K562 (cell line): ENCODE data around the gene EPX. TPM values are rescaled to one million over a fixed set of nuclear protein-coding genes. Genes with fewer than 3 reads are reported as not detected.

Source experiments
- BDP1 ChIP-seq: IDR thresholded peaks from 3 replicates; pipeline ENCODE4 v1.6.1; 2011; ENCODE audit not compliant: insufficient read length, insufficient read depth
- CLOCK ChIP-seq: fragments of 250-450 bp; sonication (Bioruptor Pico); IDR thresholded peaks from 2 replicates; pipeline ENCODE4 v1.4.0; 2020; ENCODE audit warnings: mild to moderate bottlenecking, moderate library complexity, borderline replicate concordance
- DDX20 ChIP-seq: fragments of 450-650 bp; IDR thresholded peaks from 2 replicates; pipeline ENCODE4 v1.6.1; 2016; ENCODE audit warnings: missing genetic modification characterization, low read depth, mild to moderate bottlenecking, missing compliant biosample characterization, moderate library complexity
- E2F8 ChIP-seq: fragments of 450-650 bp; IDR thresholded peaks from 2 replicates; pipeline ENCODE4 v1.7.1; 2018; ENCODE audit warnings: mild to moderate bottlenecking, low read depth; ENCODE audit not compliant: partially characterized antibody
- EP300 ChIP-seq: IDR thresholded peaks from 2 replicates; pipeline ENCODE4 v1.6.1; 2012; ENCODE audit warnings: low read length, improper control_type of control experiment
- FOS ChIP-seq: IDR thresholded peaks from 3 replicates; pipeline ENCODE4 v1.6.1; 2011; ENCODE audit not compliant: insufficient read length; ENCODE audit errors: extremely low read depth
- FUS ChIP-seq: fragments of 200-400 bp; formaldehyde crosslinking; optimal IDR thresholded peaks from 2 replicates; pipeline ENCODE3; 2017; ENCODE audit warnings: low read depth, low read length
- IRF9 ChIP-seq: fragments of 450-650 bp; IDR thresholded peaks from 2 replicates; pipeline ENCODE4 v1.6.1; 2016; ENCODE audit warnings: missing biosample characterization, missing genetic modification characterization
- JUN ChIP-seq, 2 experiments: sonication (generic) in 1 of 2; formaldehyde crosslinking in 1 of 2; IDR thresholded peaks; 2 replicates each; pipeline versions ENCODE4 v1.6.1 to v1.8.0; 2012 to 2022; ENCODE audit warnings: borderline replicate concordance in 2 of 2, mild to moderate bottlenecking in 2 of 2, improper control_type of control experiment in 1 of 2, low read depth in 1 of 2, low read length in 1 of 2, missing genetic modification reagents in 1 of 2
- KAT7 ChIP-seq: sonication (generic); formaldehyde crosslinking; IDR thresholded peaks from 2 replicates; pipeline ENCODE4 v1.8.0; 2022; ENCODE audit warnings: missing genetic modification reagents, mild to moderate bottlenecking, borderline replicate concordance
- KLF1 ChIP-seq: fragments of 450-650 bp; IDR thresholded peaks from 2 replicates; pipeline ENCODE4 v1.6.1; 2016; ENCODE audit warnings: missing genetic modification characterization, missing compliant biosample characterization
- LARP7 ChIP-seq: fragments of 450-650 bp; IDR thresholded peaks from 2 replicates; pipeline ENCODE4 v1.6.1; 2016
- PYGO2 ChIP-seq: fragments of 450-650 bp; IDR thresholded peaks from 2 replicates; pipeline ENCODE4 v1.6.1; 2016; ENCODE audit warnings: mild to moderate bottlenecking, missing genetic modification characterization, moderate library complexity, missing compliant biosample characterization
- SETDB1 ChIP-seq: IDR thresholded peaks from one replicate; pipeline ENCODE4 v1.6.1; 2012; ENCODE audit warnings: low read length, control low read depth, inconsistent platforms
- ZBTB1 ChIP-seq: sonication (generic); formaldehyde crosslinking; IDR thresholded peaks from 2 replicates; pipeline ENCODE4 v1.8.1; 2023; ENCODE audit warnings: missing genetic modification reagents, low read depth, mild to moderate bottlenecking, borderline replicate concordance
- ZNF395 ChIP-seq: fragments of 200-800 bp; sonication (Bioruptor generic); IDR thresholded peaks from 2 replicates; pipeline ENCODE4 v1.6.1; 2017; ENCODE audit warnings: missing genetic modification characterization, missing compliant biosample characterization
- ZNF449 ChIP-seq: fragments of 250-450 bp; sonication (Bioruptor Pico); IDR thresholded peaks from 2 replicates; pipeline ENCODE4 v1.8.0; 2022; ENCODE audit warnings: moderate library complexity, mild to moderate bottlenecking, inconsistent platforms
- ZNF551 ChIP-seq: fragments of 250-450 bp; sonication (Bioruptor Pico); IDR thresholded peaks from 2 replicates; pipeline ENCODE4 v1.5.0; 2021; ENCODE audit warnings: mild to moderate bottlenecking, moderate library complexity
- polyA plus RNA-seq, 8 experiments: library from polyadenylated mRNA; depleted of rRNA in 4 of 8; stranded (reverse) in 5 of 8; unstranded in 3 of 8; fragments of >200 nt; fragmentation: Nextera tagmentation in 2 of 8; fragmentation: Illumina TruSeq in 1 of 8; extraction: Ambion mirVana in 2 of 8; extraction: Trizol in 1 of 8; gene quantifications; 2 replicates each; pipeline versions ENCODE4 v1.2.1 to v1.2.3, GENCODE V29; 2011 to 2014; ENCODE audit warnings: inconsistent platforms in 1 of 8, missing spikeins in 1 of 8
- total RNA-seq, 7 experiments: library from RNA; depleted of rRNA in 6 of 7; stranded (reverse); fragments of >200 nt in 6 of 7; fragmentation: Illumina TruSeq in 2 of 7; extraction: Trizol in 2 of 7; gene quantifications; 2 replicates each; pipeline versions ENCODE4 v1.2.1 to v1.2.3, GENCODE V29; 2011 to 2021; ENCODE audit warnings: low replicate concordance in 1 of 7

The EPX gene
- total and polyA plus RNA-seq, 9 of the 15 experiments (the other 6 are each of a cell fraction or from before 2014, with no cell fraction given), result 0.07 to 0.33 (median 0.19) TPM; not detected in 3

- no peak for TF ChIP-seq ZNF395 (CRISPR knock-in tag)
- no peak for TF ChIP-seq FUS
- TF ChIP-seq ZBTB1, result no peak
- no peak for TF ChIP-seq KAT7 (CRISPR knock-in tag)
- no peak for TF ChIP-seq DDX20
- TF ChIP-seq EP300, result no peak
- no peak for TF ChIP-seq CLOCK (CRISPR knock-in tag)
- 0 out of 2 replicates have a peak, but pooled peaks have one; percentile 9 for TF ChIP-seq PYGO2
- TF ChIP-seq E2F8, result no peak
- no peak for TF ChIP-seq BDP1
- no peak for TF ChIP-seq SETDB1
- no peak for TF ChIP-seq ZNF449
- TF ChIP-seq IRF9, result no peak
- peak; percentile 21; the same call in 1 of the 2 replicates for TF ChIP-seq JUN (IDR thresholded peaks at IDR 0.05; ENCODE audit: borderline replicate concordance, low read depth, low read length)
- TF ChIP-seq JUN (CRISPR knock-in tag; IDR thresholded peaks at IDR 0.05; ENCODE audit: borderline replicate concordance), result no peak
- TF ChIP-seq ZNF551 (CRISPR knock-in tag), result no peak
- TF ChIP-seq LARP7, result no peak
- no peak for TF ChIP-seq KLF1 (tag)
- TF ChIP-seq FOS, result no peak
These were observed 8.1 kb upstream of the EPX start (continued) for GRCh38 chr17:58184308-58184985.
